Activated CD8-positive, alpha-beta memory T cell treated with anti-CD3 and anti-CD28 coated beads for 4 hours (primary cell): ENCODE measurements around the gene REC114.
"Not testable (repeated sequence)": the region's sequence is repeated elsewhere in the genome, so short reads cannot be mapped to it uniquely, and the experiment has no call there.

Experiments used
- DNase-seq, 2 donors: peaks; one replicate each; pipeline ENCODE4 v3.0.0-alpha.2; 2020; ENCODE audit warnings: low read depth in 2 of 2

The REC114 gene

DNA sequence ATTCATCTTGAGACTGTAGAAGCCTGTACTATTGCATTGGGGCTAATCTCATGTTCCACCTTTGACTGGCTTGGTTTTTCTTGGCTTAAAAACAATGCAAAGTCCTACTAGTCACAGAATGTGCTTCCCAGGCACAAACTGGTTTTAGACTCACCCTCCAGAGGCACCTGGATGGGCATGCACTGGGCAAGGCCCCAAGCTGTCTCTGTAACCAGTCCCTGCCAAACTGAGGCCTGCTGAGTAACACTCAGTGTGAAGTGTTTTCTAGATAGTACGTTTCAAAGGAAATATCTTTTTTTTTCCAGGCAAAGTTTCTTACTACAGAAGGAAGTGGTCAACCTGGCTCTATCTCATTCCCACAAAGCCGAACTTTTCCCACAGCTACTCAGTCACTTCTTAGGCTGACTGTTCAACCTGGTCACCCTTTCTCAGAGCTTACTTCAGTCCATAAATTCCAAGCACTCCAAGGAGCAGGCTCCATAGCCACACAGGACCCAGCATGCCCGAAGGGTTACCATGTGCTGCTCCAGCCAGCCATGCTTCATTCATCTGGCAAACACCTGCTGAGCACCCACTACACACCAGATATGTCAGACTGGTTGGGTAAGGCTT, 132.8 kb downstream of the REC114 start:
- DNase-seq = no peak

DNA sequence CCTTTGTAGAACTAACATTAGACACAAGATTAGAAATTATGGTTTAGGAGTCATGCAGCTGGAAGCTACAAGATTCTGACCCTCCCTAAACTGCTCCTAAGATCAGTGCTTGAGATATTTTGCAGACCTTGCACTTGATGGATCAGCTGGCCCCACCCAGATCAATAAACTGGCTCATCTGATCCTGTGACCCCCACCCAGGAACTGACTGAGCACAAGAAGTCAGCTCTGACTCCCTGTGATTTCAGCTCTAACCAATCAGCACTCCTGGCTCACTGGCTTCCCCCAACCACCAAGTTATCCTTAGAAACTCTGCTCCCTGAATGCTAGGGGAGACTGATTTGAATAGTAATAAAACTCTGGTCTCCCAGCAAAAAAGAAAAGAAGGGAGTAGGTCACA, 134.6 kb downstream of the REC114 start:
- not testable (repeated sequence) for DNase-seq

DNA sequence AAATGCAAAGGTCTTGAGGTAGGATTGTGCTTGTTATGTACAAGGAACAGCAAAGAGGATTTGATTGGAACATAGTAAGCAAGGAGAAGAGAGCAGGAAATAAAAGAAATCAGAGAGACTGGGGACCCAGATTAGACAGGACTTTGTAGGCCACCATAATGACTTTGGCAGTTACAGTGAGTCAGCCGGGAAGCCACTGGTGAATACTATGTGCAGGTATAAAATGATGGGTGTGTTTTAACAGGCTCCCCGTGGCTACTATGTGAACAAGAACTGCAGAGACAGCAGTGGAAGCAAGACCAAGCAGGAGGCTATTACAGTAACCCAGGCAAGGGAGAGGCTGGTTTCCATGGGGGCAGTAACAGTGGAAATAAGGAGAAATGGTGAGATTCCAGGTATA, 135.1 kb downstream of the REC114 start:
- no peak for DNase-seq

DNA sequence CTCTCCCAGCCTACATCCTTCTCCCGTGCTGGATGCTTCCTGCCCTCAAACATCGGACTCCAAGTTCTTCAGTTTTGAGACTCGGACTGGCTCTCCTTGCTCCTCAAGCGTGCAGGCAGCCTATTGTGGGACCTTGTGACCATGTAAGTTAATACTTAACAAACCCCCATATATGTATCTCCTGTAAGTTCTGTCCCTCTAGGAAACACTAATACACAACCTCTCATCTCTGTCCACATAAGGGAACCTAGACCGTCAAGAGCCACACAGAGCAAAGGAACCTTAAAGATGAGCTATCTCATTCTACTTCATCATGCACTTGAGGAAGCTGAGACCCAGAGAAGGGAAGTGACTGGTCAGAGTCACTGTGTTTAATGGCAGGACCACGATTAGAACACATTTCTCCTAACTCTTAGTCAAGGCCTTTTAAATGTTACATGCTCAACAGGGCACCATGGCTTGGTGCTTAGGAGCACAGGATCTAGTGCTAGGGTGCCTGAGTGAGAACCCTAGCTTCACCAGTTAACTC, 140.0 kb downstream of the REC114 start:
- DNase-seq = no peak

DNA sequence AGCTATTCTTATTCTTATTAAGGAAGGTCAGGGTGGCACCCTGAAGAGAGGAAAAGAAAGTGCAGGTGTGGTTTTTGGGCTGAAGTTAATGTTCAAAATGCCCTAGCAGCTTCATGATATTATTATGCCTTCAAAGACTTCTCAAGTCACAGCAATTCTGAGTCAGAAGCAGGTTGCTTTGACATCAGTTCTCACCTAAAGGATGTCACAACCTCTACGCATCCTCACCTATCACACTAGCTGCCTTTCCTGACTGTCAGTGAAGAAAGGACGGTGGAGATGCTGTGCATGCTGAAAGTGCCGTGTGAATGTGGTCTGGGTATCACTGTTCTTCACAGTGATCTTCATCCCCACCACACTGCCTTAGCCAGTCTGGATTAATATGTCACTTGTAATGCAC, 140.6 kb downstream of the REC114 start:
- no peak for DNase-seq

DNA sequence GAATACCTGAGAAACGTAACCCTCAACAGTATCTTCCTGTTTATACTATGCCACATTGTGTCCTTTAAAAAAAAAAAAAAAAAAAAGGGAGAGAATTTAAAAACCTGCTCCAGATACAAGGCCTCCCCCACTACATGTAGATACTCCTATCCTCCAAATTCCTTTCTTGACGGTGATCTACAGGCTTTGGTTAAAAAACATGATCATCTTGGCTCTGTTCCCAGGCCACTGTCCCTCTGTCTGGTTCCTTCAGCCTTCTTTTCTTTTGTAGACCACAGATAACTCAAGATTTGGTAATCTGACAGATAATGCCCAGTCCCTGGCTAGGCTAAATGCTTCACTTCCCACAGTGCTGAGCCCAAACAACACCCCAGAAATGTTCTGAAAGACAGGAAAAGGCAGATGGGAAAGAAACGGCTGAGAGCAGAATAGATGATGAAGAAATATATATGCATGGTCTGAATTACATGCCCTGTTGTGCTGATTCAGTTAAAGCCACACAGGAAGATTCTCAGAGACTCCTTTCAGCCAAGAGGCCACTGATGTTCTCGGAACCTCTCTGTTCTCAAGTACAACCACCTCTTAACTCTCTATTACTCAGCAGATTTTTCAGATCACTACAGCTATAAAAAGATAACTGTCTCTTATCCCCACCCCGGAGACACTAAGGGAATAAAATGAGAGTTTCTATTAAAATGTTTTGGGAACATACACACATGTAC, 141.9 kb downstream of the REC114 start:
- no peak for DNase-seq

DNA sequence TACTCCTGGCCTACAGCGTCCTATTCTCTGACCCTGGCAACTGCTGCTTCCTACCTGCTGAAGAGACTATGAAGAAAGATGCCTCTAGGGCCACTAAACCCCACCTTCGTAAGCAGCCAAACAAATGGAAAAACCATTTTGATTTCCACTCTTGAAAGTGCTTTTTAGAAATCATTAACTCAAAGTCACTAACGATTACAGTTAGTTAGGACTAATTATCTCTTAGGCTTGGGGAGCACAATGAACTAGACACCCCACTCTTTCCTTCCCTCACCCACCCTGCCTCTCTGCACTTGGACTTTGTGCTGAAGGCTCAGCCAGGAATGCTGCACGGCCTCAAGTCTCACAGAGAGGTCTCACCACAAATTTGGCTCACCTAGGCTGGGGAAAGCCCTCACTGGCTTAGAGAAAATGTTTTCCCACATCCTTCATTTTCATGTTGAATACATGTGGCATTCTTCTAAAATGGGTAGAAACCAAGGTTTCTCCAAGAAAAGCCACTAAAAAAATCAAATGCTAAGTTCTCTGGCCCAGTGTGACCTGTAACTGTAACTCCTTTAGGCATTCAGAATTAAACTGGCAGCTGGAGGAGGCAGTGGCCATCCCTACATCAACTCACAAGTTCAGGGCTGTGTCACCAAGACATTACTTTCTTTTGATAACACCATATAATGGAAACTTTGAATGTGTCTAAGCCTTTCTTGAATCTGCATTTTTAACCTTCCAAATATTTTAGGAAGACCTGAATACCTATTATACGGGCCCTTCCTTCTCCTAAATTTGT, 143.1 kb downstream of the REC114 start:
- DNase-seq = no peak

DNA sequence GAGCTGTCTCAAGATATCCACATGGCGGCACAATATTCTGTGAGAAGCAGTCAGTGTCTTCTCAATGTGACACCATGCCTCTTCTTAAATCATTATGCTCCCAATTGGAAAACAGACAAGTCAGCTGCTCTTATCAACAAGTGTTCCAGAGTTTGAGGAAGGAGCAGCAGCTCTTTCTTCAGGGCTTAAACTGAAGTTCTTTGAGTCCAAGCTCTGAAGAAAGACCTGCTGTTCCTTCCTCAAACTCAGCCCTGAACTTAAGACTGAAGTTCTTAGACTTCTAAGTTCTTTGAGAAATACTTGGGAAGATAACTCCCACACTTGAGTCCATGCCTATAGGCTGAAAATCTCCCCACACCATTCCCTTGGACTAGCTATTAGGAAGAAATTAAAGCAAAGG, 146.8 kb downstream of the REC114 start:
- DNase-seq = no peak

DNA sequence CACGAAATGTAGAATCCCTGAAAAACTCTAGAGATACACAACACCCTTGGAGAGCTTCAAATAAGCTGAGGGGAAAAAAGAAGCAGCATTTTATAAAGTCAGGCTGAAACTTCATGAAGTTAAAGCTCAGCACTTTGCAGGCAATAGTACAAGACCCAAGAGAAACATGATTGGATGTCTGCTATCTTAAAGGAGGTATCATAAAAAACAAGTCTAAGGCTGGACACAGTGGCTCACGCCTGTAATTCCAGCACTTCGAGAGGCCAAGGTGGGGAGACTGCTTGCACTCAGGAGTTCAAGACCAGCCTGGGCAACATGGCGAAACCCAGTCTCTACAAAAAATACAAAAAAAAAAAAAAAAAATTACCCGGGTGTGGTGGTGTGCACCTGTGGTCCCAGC, 147.3 kb downstream of the REC114 start:
- DNase-seq = no peak

DNA sequence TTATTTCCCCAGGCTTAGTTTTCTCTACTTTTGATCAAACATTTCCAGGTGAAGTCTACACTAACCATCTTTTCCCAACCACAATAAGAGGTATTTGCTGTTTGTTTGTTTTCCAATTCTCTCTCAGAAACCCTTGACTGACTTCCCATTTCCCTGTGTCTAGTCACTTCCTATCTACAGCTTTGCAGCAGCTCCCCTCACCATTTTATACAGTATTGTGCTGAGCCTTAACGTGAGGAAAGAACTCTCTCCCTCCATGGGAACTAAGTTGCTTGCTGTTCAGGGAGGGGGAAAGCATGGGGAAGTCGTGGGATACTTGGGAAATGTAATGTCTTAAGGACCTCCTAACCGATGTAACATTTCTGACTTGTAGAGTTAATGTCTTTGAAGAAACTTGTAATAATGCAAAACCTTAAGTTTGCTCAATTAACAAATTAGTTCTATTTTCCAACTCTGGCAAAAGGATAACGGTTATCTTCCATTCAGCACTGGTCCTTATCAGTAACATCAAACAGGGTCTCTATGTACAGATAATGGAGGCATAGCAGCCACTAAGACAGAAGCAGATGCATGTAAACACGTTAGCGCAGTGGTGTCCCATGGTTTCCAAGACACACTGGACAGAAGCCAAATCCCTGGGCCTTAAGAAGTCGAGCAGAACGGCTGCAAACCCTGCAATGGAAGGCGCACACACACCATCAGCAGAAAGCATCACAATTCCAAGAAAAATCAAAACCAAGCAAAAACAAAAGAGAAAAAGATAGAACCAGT, 150.5 kb downstream of the REC114 start:
- no peak for DNase-seq

DNA sequence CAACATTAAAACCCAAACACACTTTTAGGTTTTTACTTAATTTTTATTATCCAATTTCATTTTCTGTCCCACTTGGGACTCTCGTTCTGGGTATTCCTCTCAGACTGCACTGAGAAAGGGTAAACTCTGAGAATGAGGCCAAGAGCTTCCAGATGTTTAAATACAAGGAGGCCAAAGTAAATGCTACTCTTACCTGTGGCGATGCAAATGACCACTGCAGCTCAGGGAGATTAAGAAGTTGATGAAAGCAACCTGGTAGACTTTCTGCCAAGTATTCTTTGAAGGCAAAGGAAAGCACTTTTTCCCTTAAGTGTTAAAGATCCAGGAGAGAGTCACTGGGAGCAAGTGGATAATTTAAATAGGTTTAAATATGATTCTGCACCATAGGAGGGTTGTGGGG, 151.1 kb downstream of the REC114 start:
- no peak for DNase-seq

DNA sequence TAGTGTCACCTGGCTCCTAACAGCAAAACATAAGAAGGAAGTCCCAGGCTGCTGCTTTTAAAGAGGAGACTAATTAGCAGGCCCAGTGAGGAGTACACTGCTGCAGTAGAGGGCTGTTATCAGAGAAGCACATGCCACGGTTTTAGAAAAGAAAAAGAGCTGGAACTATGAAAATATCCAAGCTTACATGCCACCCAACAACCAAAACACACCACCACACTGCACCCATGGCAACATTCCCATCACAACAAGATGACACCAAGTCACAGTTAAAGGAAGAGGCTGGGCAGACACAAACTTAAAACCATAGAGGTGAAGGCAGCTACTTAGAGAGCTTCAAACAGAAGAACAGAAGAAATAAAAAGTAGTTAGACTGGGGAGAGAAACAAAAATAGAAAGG, 153.2 kb downstream of the REC114 start:
- no peak for DNase-seq

DNA sequence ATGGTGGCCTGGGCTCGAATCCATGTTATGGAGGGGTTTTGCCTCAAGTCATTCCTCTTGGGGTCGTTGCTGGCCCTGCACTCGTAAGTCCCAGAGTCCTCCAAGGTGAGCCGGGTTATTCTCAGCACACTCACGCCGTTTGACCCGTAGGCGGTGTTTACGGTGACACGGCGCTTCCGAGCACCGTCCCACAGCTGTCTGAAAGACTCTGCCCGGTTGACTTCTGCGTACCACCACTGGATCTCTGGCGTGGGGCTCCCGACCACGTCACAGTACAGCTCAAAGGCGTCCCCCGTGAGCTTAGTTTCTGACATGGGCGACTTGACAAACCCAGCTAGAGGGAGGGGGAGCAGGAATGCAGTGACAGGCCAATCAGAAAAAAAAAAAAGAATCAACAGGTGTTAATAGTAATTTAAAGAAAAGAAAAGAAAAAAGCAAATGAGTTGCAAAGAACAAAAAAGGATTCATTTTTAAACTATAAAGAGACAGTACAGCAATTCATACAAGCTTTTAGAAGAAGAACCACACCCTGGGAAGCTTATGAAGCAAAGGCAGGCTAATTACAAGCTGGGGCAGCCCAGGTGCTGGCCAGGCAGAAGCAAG, 154.2 kb downstream of the REC114 start:
- DNase-seq = no peak

DNA sequence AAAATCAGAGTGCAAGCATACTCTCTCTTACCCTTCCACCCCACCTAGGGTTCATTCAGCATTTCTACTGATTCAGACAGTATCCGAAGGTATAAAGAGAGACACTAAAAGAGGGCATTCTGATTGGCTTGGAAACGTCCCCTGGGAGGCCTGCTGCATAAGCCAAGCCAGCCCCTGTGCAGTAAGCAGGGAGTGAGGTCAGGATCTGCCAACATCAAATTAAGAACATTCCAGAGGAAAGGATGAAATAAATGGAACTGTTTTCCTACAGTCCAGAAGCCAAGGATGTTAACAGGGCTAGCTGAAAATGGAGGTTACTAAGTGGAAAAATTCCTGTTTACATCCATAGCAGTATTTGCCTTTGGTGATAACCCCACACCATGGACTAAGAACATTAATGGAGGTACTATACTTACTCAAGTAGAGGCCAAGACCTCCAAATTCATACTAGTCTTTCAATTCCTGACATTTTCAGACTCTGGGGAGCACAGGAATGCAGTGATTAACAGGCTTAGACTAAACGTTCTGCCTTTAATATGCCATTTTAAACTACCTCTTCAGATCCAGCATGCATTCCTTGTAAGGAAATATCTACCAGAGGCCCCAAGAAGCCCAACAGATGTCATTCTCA, 155.7 kb downstream of the REC114 start:
- DNase-seq = no peak

DNA sequence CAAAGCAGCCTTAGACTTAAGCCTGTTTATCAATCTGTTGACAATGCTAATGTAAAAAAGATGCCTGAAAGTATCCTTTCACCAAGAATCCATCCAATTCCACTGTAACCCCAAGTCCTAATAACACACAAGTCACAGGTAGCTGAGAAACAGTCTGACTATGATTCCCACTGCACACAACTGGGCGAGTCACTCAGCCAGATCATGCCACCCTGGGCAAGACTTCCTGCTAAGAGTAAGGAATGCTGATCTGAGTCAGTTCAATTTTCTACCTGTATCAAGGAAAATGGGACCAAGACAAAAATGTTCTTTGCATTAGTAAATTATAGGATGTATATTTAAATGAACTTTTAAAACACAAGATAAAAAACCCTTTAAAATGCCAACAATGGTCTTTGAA, 157.0 kb downstream of the REC114 start:
- DNase-seq = no peak

DNA sequence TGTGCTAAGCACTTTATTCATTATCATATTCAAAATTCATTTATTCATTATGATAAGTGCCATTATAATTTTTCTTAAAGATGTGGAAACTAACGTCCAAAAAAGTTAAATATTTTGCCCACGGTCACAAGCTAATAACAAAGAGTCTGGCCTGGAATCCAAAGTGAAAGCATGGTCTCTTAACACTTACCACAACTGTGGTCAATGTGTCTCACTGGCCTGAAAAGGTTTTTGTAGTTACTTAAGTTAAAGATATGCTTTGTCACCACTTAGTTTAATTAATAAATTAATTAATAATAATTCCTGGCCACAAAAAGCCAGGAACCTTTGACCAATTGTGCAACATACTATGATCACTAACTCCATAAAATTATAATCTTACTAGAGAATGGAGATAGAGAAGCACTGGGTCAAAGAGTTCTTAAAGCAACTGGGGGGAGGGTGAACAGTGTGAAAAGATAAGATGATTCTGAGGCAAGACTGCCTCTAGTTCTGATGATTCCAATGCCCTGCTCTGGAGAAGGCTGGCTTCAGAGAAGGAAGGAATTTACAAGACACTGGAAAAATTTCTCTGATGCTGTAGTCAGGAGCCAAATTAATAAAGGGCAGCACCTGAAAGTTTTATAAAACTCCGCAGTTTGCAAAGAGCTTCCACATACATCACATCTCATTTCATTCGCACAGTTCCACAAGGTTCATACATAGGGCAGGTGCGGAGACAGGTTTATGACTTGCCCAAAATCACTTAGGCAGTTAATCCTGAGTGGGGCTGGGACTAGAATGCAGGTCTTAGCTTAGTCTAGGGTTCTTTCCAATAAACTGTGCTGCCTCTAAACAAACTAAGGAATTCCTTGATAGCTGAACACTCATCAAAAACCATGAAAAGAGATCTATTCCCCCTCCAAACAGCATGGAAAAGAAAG, 157.7 kb downstream of the REC114 start:
- DNase-seq = no peak

DNA sequence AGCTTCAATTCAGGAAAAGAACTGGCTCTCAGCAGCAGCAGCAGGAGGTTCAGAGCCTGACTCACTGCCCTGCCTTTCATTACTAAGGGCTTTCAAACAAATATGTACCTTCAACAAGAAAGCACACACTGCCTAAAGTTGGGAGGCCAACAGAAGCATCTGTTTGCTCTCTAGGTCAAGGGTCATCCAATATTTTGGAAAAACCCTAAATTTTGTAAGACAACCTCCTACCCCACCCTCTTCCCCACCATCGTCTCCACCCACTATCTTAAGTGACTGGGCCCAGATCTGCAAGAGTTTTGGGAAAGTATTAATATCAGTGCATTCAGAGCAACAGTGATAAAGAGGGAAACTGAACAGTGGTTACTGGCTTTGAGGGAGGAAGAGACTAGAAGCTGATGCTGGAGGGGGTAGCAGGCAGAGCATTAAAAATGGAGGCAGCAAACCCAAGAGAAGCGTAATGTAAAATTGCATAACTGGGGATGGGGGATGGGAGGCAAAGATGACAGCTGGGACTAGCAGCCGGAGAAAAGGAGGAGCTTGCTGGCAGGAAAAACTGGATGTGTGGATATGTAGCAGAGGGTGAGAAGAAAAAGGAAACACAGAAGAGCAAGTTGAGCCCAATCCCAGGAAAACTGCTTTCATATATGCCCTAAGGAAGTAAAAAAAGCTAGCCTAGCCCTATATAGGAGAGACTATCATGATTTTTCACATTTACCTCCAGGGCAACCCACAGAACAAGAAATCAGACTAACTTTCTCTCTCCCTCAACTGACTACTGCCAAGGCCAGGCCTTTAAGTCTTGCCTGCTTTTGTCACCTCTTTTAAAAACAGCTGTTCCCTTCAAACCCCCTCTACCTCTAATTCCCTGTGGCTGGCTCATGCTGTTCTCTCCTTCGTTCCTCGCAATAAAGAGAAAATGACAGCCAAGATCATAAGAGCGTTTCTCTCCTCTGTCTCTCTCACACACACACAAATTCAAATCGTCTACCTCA, 158.8 kb downstream of the REC114 start:
- no peak for DNase-seq

DNA sequence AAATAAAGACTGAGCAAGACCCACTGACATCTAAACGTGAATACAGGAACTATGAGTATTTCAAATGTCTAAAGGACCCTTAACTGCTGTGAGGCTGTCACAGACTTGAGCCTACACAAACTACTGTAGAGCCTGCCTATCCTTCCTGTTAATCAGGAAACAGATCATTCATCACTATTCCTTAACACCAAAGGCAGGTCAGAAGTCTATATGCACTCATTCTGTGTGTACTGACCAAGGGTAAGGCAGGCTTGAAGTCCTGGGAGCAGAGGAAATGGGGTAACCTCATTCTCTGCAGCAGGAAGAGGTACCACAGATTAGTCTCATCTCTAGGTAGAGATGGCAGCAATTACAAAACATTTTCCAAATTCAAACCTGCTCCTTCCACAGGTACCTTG, 159.5 kb downstream of the REC114 start:
- DNase-seq = no peak

DNA sequence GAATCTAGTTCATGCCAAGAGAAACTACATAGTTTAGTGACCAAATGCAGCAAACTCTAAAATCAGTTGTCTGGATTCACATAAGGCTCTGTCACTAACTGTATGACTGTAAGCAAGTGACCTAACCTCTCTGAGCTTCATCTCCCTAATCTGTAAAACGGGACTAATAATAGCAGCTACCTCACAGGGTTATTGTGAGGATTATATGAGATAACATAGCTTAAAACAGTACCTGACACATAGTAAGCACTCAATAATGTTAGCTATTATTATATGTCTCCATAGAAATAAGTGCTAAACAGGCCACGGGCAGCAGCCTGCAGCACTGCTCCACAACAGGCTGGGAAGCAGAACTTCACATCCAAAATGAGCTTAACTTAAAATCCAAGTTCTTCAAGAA, 160.0 kb downstream of the REC114 start:
- DNase-seq = no peak
